ENCODE results near the gene MMP14. TPM values are rescaled to one million over a fixed set of nuclear protein-coding genes. Genes with fewer than 3 reads are reported as not detected.

MMP14 gene
- total RNA-seq, 1 experiment from 2014 or later, result 57.2 TPM

DNA sequence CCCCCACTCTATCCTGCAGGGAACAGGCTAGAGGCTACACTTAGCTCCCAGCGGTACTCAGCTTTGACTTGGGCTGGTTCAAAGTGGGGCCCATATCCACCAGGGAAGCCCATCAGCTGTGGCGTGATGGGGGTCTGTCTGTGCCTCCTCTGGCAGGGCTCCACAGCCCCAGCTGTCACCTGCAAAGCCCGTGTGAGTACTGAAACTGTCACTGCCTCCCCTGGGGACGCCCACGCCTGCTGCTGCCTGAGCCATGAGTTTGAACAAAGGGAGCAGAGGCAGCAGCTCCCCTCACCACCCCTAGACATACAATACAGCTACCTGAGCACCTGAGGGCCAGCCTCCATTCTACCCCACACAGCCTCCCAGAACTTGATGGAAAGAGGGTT lies 51.6 kb downstream of the MMP14 start:
- H3K27me3 ChIP-seq (replicated peaks; ENCODE audit: control insufficient read depth, insufficient read depth, low read length), result no peaks in the 10 kb centered on the region
- peak overlapping the region; percentile 52 for H3K4me3 ChIP-seq (ENCODE audit: low read depth, low read length)
- DNase-seq, result no peak
- H3K4me1 Mint-ChIP-seq (ENCODE audit: low read depth, unreplicated experiment), result peaks cover 4% of the 10 kb centered on the region
- no peaks in the 10 kb centered on the region for H3K9me3 ChIP-seq
- H3K27me3 Mint-ChIP-seq (ENCODE audit: insufficient read depth, unreplicated experiment), result no peaks in the 10 kb centered on the region
- CTCF ChIA-PET, result interaction anchor here (0.6 kb wide), 1 partner anchor 88 kb away, joined by 8 read pairs; no protein-coding TSS in a partner anchor
- POLR2A ChIA-PET, result no interaction called here
- no peak overlapping the region for H3K27ac Mint-ChIP-seq (ENCODE audit: unreplicated experiment)
- no peaks in the 10 kb centered on the region; the same call in 1 of the 2 replicates for H3K4me1 ChIP-seq
- H3K36me3 Mint-ChIP-seq (ENCODE audit: insufficient read depth, unreplicated experiment), result peaks cover 11% of the 10 kb centered on the region
- no peaks in the 10 kb centered on the region for H3K36me3 ChIP-seq (ENCODE audit: control insufficient read depth, insufficient read depth, low read length)
- intact Hi-C loops (cut with micrococcal nuclease; ENCODE audit: unreplicated experiment), result no loop called here
- TF ChIP-seq, protein P1, sequence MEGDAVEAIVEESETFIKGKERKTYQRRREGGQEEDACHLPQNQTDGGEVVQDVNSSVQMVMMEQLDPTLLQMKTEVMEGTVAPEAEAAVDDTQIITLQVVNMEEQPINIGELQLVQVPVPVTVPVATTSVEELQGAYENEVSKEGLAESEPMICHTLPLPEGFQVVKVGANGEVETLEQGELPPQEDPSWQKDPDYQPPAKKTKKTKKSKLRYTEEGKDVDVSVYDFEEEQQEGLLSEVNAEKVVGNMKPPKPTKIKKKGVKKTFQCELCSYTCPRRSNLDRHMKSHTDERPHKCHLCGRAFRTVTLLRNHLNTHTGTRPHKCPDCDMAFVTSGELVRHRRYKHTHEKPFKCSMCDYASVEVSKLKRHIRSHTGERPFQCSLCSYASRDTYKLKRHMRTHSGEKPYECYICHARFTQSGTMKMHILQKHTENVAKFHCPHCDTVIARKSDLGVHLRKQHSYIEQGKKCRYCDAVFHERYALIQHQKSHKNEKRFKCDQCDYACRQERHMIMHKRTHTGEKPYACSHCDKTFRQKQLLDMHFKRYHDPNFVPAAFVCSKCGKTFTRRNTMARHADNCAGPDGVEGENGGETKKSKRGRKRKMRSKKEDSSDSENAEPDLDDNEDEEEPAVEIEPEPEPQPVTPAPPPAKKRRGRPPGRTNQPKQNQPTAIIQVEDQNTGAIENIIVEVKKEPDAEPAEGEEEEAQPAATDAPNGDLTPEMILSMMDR (IDR thresholded peaks at IDR 0.05; ENCODE audit: insufficient read depth in 1 of 2, low read depth in 1 of 2, low read length in 1 of 2, severe bottlenecking in 1 of 2, unreplicated experiment in 1 of 2), result no peak
- H3K4me3 Mint-ChIP-seq (ENCODE audit: unreplicated experiment), result peak overlapping the region; percentile 91
- no TSS peak for BruUV-seq (replicated peaks)
- H3K9me3 Mint-ChIP-seq (ENCODE audit: unreplicated experiment), result no peaks in the 10 kb centered on the region

DNA sequence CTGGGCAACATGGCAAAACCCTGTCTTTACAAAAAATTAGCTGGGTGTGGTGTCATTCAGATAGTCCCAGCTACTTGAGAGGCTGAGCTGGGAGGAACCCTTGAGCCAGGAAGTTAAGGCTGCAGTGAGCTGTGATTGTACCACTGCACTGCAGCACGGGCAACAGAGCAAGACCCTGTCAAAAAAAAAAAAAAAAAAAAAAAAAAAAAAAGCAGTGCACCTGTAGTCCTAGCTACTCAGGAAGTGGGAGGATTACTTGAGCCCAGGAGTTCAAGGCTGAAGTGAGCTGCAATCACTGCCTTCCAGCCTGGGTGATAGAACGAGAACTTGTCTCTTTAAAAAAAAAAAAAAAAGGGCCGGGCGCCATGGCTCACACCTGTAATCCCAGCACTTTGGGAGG lies 52.3 kb downstream of the MMP14 start:
- CTCF ChIA-PET, result interaction anchor here (0.6 kb wide), 1 partner anchor 162 kb away, joined by 3 read pairs; no protein-coding TSS in a partner anchor
- Mint-ChIP-seq H3K4me3 (ENCODE audit: unreplicated experiment) (no peak overlapping the region), H3K36me3 (ENCODE audit: insufficient read depth, unreplicated experiment) (peaks cover 11% of the 10 kb centered on the region), H3K27ac (ENCODE audit: unreplicated experiment) (no peak overlapping the region), H3K4me1 (ENCODE audit: low read depth, unreplicated experiment) (no peaks in the 10 kb centered on the region), H3K9me3 (ENCODE audit: unreplicated experiment) (no peaks in the 10 kb centered on the region), H3K27me3 (ENCODE audit: insufficient read depth, unreplicated experiment) (no peaks in the 10 kb centered on the region)
- H3K27me3 ChIP-seq (replicated peaks; ENCODE audit: control insufficient read depth, insufficient read depth, low read length), result no peaks in the 10 kb centered on the region
- no TSS peak for BruUV-seq (replicated peaks)
- no peaks in the 10 kb centered on the region for H3K36me3 ChIP-seq (ENCODE audit: control insufficient read depth, insufficient read depth, low read length)
- H3K9me3 ChIP-seq, result no peaks in the 10 kb centered on the region
- POLR2A ChIA-PET, result interaction anchor here (0.7 kb wide), 2 partner anchors 31 to 68 kb away, joined by 3 to 14 read pairs; no protein-coding TSS in a partner anchor
- intact Hi-C loops (cut with micrococcal nuclease; ENCODE audit: unreplicated experiment), result no loop called here
- H3K4me3 ChIP-seq (ENCODE audit: low read depth, low read length), result no peak overlapping the region
- no peaks in the 10 kb centered on the region for H3K4me1 ChIP-seq
- TF ChIP-seq, protein P1 (IDR thresholded peaks at IDR 0.05; ENCODE audit: insufficient read depth in 1 of 2, low read depth in 1 of 2, low read length in 1 of 2, severe bottlenecking in 1 of 2, unreplicated experiment in 1 of 2), result no peak
- DNase-seq, result no peak

DNA sequence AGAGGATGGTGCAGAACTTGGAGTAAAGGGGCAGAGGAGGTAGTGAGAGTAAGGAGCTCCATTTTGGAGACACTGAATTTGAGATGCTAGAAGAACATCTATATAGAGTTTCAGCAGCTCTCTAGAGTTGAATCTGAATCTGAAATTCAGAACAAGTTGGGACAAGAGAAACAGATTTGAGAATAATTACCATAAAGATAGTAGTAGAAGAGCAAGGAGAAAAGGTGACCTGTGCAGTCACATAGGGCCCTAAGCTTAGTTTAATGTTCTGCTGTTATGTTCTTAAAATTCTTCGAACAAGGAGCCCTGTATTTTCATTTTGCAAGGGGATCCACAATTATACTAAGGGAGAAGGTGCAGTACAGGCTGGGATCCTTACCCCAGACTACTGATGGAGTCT lies 54.0 kb downstream of the MMP14 start:
- H3K4me3 Mint-ChIP-seq (ENCODE audit: unreplicated experiment), result no peak overlapping the region
- no peak overlapping the region for H3K27ac Mint-ChIP-seq (ENCODE audit: unreplicated experiment)
- Histone ChIP-seq H3K4me1 (no peaks in the 10 kb centered on the region), H3K9me3 (no peaks in the 10 kb centered on the region), H3K36me3 (ENCODE audit: control insufficient read depth, insufficient read depth, low read length) (no peaks in the 10 kb centered on the region), H3K4me3 (ENCODE audit: low read depth, low read length) (no peak overlapping the region), H3K27me3 (replicated peaks; ENCODE audit: control insufficient read depth, insufficient read depth, low read length) (no peaks in the 10 kb centered on the region)
- H3K4me1 Mint-ChIP-seq (ENCODE audit: low read depth, unreplicated experiment), result no peaks in the 10 kb centered on the region
- DNase-seq, result no peak
- no peaks in the 10 kb centered on the region for H3K27me3 Mint-ChIP-seq (ENCODE audit: insufficient read depth, unreplicated experiment)
- H3K36me3 Mint-ChIP-seq (ENCODE audit: insufficient read depth, unreplicated experiment), result peaks cover 11% of the 10 kb centered on the region
- BruUV-seq (replicated peaks), result no TSS peak
- intact Hi-C loops (cut with micrococcal nuclease; ENCODE audit: unreplicated experiment), result no loop called here
- ChIA-PET POLR2A (no interaction called here), CTCF (interaction anchor here (1.6 kb wide), 1 partner anchor 10 kb away, joined by 4 read pairs; no protein-coding TSS in a partner anchor)
- no peaks in the 10 kb centered on the region for H3K9me3 Mint-ChIP-seq (ENCODE audit: unreplicated experiment)
- TF ChIP-seq, protein P1 (IDR thresholded peaks at IDR 0.05; ENCODE audit: insufficient read depth in 1 of 2, low read depth in 1 of 2, low read length in 1 of 2, severe bottlenecking in 1 of 2, unreplicated experiment in 1 of 2), result no peak

All from Caco-2 (cell line).